GM21390 (cell line): ENCODE measurements around the gene DOCK2.
A peak's percentile ranks its signal among the peaks of the same experiment; 100 is the strongest.

Experiments
- ATAC-seq: cut with Tn5 transposase; IDR thresholded peaks from one replicate; pipeline ENCODE4 v1.9.1; 2021; ENCODE audit not compliant: unreplicated experiment

Gene DOCK2

GRCh38 chr5:169850409-169850808 lies 213.3 kb downstream of the DOCK2 start:
- no peak for ATAC-seq

DNA sequence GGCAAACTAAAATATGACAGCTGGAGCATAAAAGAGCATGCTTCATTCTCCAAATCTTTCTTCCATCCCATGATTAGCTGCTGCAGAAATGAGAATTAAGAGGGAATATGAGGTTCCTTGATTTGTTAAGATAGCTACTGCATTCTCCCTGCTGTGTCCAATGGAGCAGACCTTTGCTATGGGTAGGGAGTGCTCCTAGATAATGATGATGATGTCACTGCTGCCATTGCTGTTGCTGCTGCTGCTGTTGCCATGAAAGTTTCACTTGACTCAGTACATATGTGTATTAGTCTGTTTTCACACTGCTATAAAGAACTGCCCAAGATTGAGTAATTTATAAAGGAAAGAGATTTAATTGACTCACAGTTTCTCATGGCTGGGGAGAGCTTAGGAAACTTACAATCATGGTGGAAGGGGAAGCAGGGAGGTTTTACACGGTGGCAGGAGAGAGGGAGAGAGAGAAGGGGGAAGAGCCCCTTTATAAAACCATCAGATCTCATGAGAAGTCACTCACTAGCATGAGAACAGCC lies 214.3 kb downstream of the DOCK2 start:
- ATAC-seq, result no peak

GRCh38 chr5:169856571-169856970 lies 219.5 kb downstream of the DOCK2 start:
- ATAC-seq, result no peak

DNA sequence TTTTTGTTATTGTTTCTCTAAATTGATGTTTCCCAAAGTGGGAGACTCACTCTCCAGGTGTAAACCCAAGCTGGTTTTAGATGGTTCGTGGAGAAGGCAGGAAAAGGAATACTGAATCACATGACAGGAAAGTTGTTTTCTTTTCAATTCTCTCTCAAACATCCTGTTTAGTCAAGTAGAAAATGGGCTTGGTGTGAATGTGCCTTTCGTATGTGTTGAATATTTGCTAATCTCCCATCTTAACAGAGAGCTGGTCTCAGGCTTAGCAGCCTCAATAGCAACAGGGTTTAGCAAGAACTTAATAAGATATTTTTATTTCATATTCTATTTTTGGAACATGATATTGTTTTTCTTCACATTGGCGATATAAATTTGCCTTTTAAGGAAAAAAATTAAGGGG lies 223.5 kb downstream of the DOCK2 start:
- ATAC-seq, result no peak

- no peak for ATAC-seq
These were observed 224.4 kb downstream of the DOCK2 start for GRCh38 chr5:169861433-169861832.

GRCh38 chr5:169861934-169862333 lies 224.9 kb downstream of the DOCK2 start:
- ATAC-seq, result no peak

GRCh38 chr5:169862391-169862811 lies 225.3 kb downstream of the DOCK2 start:
- ATAC-seq, result no peak

DNA sequence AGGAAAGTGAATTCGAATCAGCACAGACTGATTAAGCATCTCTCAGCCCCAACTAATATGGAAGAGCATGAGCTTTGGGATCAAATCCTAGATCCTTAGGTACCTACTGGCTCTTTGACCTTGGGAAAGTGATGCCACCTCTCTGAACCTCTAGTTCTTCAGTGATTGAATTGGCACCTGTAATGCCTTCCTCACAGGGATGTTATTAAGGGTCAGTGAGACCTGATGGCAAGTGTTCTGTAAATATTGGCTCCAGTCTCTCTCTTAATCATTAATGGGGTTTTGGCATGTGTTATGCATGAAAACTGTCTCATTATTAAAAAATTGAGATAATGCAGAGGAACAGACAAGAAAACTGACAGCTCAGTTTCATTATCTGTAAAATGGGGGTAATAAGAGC lies 227.4 kb downstream of the DOCK2 start:
- no peak for ATAC-seq

- ATAC-seq, result no peak
These were observed 230.3 kb downstream of the DOCK2 start for GRCh38 chr5:169867347-169867746.

DNA sequence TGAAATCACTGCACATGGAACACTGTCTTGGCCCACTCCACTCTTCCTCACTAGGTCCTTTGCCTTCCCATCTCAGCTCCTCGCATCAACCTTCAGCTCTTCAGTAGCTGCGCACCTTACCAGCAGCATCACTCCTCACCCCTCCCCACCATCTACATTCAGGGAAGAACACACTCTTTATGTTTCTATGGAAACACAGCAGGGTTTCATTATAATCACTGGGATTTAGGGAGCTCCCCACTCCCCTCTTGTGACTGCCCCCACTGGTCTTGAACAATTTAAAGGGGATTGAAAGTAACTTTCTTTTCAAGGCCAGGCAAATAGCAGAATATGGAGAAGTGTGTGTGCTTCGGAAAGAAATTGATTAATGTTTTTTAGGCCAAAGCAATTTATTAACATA lies 232.0 kb downstream of the DOCK2 start:
- no peak for ATAC-seq

DNA sequence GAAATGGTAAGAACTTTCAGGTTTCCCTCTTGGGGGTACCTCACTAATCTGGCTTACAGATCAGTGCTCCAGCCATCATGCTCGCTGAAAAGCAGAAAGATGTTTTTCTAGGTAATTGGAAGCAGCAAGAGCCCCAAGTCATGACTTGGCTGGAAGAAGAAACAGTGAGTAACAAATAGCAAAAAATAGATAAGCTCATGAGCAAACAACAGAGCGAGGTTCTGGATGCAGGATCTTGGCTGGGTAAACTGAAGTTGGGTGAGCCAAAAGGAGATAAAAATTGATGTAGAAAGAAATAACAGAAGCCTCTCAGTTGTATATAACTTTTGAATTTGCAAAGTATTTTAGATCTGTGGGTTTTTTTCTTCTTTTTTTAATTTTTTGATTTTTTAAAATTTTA lies 233.1 kb downstream of the DOCK2 start:
- no peak for ATAC-seq

DNA sequence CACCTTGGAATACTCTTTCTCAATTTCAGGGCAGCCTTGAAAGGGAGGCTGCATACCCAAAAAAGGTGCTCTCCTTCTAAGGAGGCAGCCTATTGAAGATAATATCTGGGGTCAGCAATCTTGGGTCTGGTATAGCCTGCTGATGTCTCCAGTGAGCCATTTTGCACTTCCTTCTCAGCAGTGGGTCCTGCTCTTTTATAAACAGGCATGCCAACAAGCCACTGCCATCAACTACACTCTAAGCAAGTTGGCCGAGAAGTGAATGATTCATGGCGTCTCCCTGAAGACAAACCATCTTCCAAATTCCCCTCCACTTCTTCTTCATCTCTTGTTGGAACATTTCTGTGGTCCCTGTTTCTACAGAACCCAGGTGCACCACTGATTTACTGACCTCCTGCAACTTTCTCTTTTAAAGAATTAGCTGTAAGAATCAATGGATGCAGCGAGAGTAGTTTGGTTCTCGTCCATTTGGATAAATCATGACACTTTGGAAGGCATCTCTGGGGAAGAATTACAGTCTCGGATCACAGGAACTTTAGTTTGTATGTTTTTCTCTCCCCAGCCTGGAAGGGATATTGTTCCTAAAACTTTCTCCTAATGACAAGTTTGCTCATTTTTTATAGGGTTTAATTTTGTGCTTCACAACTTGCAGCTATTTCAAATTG lies 234.9 kb downstream of the DOCK2 start:
- ATAC-seq, result no peak

- ATAC-seq, result no peak
These were observed 236.6 kb downstream of the DOCK2 start for GRCh38 chr5:169873642-169874041.

DNA sequence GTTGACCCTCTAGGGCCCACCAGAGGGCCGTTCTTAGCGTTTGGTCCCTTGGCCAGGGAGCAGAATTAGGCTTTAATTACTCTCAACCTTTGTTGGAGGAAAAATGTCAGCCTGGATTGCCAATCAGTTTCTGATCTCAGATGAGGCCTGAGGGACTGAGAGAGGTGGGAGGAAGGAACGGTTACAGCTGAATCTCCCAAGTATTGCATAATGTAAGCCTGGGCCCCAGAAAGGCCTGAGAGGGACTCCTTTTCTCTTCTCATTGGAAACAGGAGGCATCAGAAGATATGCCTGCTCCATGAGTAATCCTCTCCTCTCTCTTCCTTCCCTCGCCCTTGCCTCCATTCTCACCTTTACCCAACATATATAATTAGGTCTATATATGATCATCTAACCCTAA lies 237.5 kb downstream of the DOCK2 start:
- ATAC-seq, result no peak

DNA sequence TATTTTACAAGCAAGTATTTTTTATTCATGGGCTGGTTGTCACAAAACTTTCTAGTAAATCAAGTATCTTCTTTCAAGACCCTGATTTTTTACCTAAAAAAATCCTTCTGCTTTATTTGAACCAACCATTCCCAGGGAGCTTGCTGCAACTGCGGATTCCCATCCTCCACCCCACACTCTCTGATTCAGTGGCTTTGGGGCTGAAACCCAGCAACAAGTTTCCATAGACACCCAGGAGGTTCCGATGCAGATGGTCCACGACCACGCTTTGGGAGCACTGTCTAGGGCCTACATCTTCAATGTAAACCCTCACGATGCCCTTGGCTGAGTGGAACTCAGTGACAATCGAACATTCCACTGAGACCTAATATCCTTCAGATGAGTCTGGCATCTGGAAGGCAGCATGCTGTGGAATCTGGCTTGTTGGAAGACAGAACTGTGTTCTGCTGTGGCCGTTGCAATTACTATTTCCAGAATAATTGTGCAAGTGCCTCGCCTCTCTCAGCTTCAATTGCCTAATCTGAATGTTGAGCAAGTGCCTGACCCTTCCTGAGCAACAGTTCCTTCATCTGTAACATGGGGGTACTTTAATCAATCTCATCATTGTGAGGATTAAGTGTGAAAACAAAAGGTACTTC lies 238.1 kb downstream of the DOCK2 start:
- no peak for ATAC-seq

DNA sequence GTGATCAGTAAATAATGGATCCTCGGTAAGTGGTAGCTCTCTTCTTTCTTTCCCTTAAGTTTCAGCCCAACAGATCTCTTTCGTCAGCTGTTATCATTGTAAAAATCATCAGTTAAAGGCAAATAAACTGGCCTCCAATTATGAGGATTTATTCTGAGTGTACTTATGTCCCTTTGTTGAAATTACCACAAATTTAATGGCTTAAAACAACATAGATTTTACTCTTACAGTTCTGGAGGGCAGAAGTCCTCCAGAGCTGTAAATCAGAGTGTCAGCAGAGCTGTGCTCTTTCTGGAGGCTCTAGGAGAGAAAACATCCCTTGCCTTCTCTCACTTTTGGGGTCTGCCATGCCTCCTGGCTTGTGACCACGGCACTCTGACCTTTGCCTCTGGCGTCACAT lies 238.7 kb downstream of the DOCK2 start:
- no peak for ATAC-seq

DNA sequence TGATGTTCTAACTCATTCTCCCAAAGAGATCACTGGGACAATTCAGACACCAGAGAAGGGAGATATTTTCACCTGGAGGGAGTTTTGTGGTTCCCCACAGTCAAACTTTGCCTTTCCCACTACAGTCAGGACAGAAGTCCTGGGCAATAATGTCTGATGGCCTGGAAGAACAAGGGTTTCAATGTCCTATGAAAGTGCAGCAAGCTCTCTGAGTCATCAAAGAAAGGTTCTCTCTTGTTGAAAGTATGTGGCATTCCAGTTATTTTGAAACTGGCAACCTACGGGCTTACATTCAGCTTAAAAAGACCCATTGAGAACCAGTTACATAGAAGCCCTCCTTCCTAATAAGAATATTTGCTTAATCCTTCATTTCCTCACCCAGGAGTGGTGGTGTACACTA lies 239.3 kb downstream of the DOCK2 start:
- ATAC-seq, result no peak

GRCh38 chr5:169880012-169880663 lies 243.1 kb downstream of the DOCK2 start:
- ATAC-seq, result peak; percentile 70

- ATAC-seq, result no peak
These were observed 243.7 kb downstream of the DOCK2 start for GRCh38 chr5:169880785-169881184.

DNA sequence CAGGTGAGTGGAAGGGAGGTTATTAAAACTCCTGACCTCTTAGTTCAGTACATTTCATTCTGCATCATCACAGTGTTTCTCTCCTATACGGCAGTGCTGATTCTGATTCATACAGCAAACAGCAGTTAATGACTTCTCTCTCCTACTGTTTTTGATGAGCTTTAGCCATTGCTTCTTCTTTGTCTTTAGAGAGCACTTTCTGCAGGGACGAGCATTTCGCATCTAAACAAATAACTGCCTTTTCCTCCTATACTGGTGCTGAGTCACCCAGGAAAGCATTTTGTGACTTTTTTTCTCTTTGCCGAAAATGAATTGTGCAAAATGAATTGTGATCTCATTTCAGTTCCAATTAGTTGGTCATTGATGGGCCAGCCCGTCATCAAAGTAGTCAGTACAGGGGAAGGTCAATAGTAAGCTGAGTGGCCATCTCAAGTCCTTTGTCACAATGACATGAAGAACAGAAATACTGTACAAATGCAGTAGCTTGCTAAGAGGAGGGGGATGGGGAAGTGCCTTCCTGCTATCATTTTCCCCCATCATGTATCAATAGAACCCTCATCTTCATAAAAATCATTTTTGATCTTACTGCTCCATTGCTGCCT lies 244.7 kb downstream of the DOCK2 start:
- ATAC-seq, result no peak

- no peak for ATAC-seq
These were observed 249.0 kb downstream of the DOCK2 start for GRCh38 chr5:169886033-169886432.

DNA sequence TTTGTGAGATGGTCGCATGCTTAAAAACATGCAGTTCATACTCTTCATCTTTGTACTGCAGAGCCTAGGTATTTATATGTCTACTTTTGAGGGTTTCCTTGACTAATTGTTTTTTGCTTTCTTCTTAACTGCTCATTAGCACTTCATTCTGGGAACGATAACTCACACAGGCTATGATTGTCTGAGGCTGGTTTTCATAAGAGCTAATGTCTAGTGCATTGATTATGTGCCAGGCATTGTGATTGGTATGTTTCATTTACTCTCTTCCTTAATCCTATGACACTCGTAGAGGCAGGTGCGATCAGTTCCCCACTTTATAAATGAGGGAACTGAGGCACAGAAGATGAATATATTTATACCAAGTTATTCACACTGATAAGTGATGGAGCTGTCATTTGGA lies 249.6 kb downstream of the DOCK2 start:
- ATAC-seq, result no peak
